Effector CD8-positive, alpha-beta T cell (primary cell): Measurements from ENCODE around the gene ACADS.
"Not testable (repeated sequence)": the region's sequence is repeated elsewhere in the genome, so short reads cannot be mapped to it uniquely, and the experiment has no call there.

ENCODE experiments used
- DNase-seq: peaks from one replicate; lab custom pipeline; 2025; lab: John Stamatoyannopoulos, UW

The ACADS gene

DNA sequence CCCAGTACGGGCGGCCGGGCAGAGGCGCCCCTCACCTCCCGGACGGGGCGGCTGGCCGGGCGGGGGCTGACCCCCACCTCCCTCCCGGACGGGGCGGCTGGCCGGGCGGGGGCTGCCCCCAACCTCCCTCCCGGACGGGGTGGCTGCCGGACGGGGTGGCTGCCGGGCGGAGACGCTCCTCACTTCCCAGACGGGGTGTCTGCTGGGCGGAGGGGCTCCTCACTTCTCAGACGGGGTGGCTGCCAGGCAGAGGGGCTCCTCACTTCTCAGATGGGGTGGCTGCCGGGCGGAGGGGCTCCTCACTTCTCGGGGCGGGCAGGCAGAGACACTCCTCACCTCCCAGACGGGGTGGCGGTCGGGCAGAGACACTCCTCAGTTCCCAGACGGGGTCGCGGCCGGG, 6.6 kb downstream of the ACADS start:
- not testable (repeated sequence) for DNase-seq

- no peak for DNase-seq
Observed at GRCh38 chr12:120733574-120733973, 7.9 kb downstream of the ACADS start.

GRCh38 chr12:120734210-120734609, 8.6 kb downstream of the ACADS start:
- DNase-seq = no peak

GRCh38 chr12:120735181-120735580, 9.6 kb downstream of the ACADS start:
- no peak for DNase-seq

- DNase-seq = no peak
Observed at GRCh38 chr12:120736404-120737331, 11.0 kb downstream of the ACADS start.

- DNase-seq = no peak
Observed at GRCh38 chr12:120737557-120738251, 12.1 kb downstream of the ACADS start.

DNA sequence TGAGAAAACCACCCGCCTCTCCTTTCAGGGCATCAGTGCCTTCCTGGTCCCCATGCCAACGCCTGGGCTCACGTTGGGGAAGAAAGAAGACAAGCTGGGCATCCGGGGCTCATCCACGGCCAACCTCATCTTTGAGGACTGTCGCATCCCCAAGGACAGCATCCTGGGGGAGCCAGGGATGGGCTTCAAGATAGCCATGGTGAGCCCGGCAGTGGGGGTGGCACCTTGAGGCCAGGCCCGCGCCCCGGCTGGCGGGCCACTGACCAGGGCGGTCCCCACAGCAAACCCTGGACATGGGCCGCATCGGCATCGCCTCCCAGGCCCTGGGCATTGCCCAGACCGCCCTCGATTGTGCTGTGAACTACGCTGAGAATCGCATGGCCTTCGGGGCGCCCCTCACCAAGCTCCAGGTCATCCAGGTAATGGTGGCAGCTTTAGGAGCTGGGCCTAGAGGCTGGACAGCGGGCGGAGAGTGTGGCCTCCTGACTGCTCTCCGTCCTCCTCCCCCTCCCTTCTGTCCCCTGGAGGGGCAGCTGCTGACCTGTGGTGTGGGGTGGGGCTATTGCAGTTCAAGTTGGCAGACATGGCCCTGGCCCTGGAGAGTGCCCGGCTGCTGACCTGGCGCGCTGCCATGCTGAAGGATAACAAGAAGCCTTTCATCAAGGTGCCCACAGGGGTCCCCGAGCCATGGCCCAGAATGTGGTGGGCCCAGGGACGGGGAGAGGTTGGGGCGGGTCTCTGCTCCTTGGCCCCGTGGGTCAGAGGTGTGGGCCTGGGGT, 12.8 kb downstream of the ACADS start:
- no peak for DNase-seq

DNA sequence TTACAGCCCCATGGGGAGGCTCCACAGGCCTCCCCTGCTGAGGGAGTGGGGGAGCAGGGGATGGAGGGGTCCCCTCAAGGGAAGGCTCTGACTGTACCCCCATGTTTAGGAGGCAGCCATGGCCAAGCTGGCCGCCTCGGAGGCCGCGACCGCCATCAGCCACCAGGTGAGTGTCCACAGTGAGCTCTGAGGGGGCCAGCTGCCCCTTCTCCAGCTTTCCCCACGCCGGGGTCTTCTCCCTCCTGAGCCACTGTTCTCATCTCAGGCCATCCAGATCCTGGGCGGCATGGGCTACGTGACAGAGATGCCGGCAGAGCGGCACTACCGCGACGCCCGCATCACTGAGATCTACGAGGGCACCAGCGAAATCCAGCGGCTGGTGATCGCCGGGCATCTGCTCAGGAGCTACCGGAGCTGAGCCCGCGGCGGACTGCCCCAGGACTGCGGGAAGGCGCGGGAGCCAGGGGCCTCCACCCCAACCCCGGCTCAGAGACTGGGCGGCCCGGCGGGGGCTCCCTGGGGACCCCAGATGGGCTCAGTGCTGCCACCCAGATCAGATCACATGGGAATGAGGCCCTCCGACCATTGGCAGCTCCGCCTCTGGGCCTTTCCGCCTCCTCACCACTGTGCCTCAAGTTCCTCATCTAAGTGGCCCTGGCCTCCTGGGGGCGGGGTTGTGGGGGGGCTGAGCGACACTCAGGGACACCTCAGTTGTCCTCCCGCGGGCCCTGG, 13.6 kb downstream of the ACADS start:
- no peak for DNase-seq

DNA sequence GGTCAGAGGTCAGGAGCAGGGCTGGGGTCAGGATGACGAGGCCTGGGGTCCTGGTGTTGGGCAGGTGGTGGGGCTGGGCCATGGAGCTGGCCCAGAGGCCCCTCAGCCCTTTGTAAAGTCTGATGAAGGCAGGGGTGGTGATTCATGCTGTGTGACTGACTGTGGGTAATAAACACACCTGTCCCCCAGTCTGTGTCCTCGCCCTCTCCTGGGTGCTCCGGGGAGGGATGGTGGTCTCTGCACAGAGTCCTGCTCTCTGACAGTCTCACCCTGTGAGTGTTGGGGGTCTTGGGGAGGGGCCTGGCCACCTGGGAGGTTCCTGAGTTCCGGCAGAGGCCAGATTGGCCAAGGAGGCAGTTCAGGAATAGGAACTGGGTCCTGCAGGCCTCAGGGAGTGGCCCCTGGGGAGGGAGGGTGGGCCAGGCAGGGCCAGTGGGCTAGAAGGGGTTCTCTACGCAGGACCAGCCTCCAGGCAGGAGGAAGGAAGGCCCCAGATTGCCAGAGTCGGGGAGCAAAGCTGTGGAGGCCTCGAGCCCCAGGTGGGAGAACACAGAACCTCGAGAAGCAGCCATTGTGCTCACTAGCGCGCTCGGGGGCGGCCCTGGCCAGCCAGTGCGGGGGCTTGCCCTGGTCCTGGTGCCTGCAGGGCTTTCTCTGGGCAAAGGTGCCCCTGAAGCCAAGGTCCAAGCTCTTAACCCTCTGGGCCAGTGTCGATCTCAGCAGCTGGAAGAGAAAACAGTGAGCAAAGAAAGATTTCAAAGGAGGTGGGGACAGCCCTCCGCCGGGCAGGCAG, 14.4 kb downstream of the ACADS start:
- no peak for DNase-seq

DNA sequence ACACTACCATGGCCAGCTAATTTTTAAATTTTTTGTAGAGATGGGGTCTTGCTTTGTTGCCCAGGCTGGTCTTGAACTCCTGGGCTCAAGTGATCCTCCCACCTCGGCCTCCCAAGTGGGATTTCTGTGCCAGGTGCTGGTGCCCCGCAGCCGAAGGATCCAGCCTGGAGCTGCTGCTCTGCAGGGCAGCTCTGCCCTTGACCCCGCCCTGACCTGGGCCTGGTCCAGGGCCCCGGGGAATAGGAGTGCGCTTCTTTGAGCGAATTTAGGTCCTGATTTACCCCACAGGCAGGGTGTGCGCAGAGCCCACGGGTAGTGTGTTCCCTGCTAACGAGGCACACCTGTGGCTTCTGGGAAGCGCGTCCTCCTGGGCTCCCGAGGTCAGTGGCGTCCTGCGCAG, 15.2 kb downstream of the ACADS start:
- DNase-seq = no peak

DNA sequence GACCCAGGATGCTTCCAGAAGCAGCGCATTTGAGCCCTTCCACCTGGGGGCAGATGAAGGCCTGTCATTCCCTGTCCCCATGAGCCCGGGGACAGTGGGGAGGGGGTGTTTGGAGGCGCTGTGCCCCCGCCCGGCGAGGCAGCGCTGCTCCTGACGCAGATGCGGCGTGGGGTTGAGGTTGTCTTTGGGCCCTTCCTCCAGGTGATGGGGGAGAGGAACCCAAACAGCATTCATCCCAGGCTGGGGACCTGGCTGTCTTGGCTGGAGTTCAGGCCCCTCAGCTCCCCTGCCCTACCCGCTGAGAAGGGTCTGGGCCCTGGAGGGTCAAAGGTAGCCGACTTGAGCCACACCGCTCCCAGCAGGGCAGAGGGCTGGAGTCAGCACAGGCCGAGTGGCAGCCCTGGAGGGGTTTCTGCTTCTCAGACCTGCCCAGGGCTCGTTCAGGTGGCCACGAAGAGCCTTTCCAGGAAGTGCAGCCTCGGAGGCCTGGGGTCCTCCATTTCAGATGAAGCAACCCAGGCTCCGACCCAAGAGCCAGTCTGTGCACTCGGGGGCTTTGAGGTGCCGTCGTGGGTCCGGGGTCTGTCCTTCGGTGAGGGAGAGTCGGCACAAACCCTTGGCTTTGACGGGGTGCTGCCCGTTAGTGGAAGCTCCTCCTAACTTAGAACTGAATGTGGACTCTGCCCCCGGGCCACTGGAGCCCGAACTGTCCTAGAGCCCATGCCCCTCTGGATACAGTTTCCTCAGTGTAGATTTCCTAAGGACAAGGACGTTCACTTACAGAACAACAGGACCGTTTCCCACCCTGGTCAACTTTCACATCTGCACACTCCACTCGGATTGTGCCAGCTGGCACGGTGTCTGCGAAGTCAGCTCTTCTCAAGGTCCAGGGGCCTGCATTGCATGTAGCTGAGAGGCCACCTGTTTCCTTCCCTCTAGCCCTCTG, 16.1 kb downstream of the ACADS start:
- DNase-seq = no peak

GRCh38 chr12:120744922-120745493, 19.4 kb downstream of the ACADS start:
- DNase-seq = no peak

- DNase-seq = no peak
Observed at GRCh38 chr12:120748242-120748641, 22.6 kb downstream of the ACADS start.

DNA sequence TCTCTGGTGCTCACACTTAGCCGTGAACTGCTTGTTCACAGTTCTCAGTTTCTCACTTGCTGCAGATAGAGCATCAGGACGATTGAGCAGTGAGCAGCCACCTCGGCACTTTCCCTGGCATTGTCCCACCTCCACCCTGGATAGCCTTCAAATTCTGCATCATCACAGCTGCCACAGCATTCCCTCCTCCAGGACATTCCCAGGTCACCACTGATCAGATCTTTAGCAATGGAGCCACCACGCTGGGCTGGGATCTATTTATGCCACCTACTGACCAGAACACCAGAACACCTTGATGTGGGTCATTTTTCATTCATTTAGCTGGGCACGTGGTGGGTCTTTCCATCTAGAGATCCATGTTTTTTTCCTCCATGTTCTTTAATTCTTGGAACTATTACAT, 23.6 kb downstream of the ACADS start:
- no peak for DNase-seq

DNA sequence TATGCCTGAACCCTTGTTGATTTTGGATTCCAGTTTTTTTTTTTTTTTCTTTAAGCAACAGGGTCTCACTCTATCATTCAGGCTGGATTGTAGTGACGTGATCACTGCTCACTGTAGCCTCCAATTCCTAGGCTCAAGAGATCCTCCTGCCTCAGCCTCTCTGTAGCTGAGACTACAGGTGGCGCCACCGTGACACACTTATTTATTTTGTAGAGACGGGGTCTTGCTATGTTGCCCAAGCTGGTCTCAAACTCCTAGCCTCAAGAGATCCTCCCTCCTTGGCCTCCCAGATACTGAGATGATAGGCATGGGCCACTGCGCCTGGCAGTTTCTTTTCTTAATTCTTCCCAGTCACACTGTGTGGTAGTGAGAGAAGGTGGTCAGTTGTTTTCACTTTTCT, 25.2 kb downstream of the ACADS start:
- DNase-seq = no peak

DNA sequence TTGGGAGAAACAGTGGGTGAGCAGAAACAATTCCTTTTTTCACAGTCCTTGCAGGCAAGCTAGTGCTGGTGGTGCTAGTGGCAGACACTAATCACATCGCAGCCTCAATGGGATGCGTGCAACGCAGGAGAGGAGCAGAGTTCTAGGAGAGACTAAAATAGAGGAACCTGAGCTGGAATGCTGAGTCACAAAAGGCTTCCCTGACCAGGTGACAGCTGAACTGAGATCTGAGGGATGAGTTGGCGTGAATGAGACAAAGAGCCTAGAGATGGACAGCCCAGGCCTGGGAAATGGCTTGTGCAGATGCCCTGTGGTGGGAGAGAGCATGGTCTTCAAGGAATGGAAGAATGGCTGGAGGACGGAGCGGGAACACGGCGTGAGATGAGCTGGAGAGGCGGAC, 25.8 kb downstream of the ACADS start:
- DNase-seq = no peak

DNA sequence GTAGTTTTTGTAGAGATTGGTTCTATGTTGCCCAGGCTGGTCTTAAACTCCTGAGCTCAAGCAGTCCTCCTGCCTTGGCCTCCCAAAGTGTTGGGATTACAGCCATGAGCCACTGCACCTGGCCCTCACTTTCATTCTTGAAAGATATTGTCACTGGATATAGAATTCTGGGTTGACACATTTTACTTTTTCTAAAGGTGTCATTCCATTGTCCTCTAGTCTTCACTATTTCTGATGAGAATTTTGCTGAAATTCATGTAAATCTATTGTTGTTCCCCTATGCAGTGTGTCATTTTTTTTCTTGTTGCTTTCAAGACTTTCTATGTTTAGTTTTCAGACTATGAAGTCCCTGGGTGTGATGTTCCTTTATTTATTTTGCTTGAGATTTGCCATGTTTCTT, 29.2 kb downstream of the ACADS start:
- no peak for DNase-seq

DNA sequence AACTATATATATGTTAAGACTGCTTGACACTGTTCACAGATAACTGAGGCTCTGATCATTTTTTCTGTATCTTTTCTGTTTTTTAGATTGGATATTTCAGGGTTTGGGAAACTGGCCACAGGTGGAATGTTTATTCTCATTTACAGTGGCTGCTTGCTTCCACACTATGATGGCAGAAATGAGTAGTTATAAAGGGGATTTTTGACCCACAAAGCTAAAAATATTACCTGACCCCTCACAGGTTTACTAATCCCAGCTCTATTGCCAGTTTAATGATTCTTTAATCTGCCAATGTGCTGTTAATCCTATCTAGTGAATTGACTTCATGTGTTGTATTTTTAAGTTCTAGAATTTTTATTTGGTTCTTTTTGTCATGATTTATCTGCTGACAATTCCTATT, 29.6 kb downstream of the ACADS start:
- DNase-seq = no peak

GRCh38 chr12:120757226-120757742, 31.7 kb downstream of the ACADS start:
- DNase-seq = no peak
